Stimulated activated CD4-positive, alpha-beta T cell treated with anti-CD3 and anti-CD28 coated beads, Interleukin-12 subunit alpha, Interleukin-12 subunit beta, amount 100 ng/mL, for 4 hours (primary cell): ENCODE data around the gene METAP2.

Experiments
- DNase-seq: peaks from one replicate; pipeline ENCODE4 v3.0.0-alpha.2; 2020

METAP2 gene

GRCh38 chr12:95516757-95517156 lies 42.8 kb downstream of the METAP2 start:
- no peak for DNase-seq

GRCh38 chr12:95517246-95517645 lies 43.3 kb downstream of the METAP2 start:
- no peak for DNase-seq

- DNase-seq: no peak
Observed at GRCh38 chr12:95518944-95519343, 45.0 kb downstream of the METAP2 start.

- DNase-seq: no peak
Observed at GRCh38 chr12:95520816-95521215, 46.9 kb downstream of the METAP2 start.

GRCh38 chr12:95522692-95523091 lies 48.7 kb downstream of the METAP2 start:
- no peak for DNase-seq

- no peak for DNase-seq
Observed at GRCh38 chr12:95528431-95528830, 54.5 kb downstream of the METAP2 start.

GRCh38 chr12:95529693-95530225 lies 55.8 kb downstream of the METAP2 start:
- DNase-seq: no peak

- DNase-seq: no peak
Observed at GRCh38 chr12:95532851-95533250, 58.9 kb downstream of the METAP2 start.

GRCh38 chr12:95533985-95534384 lies 60.0 kb downstream of the METAP2 start:
- DNase-seq: no peak

- DNase-seq: no peak
Observed at GRCh38 chr12:95538006-95538405, 64.1 kb downstream of the METAP2 start.

GRCh38 chr12:95538656-95539055 lies 64.7 kb downstream of the METAP2 start:
- DNase-seq: no peak

- DNase-seq: no peak
Observed at GRCh38 chr12:95541436-95541835, 67.5 kb downstream of the METAP2 start.

GRCh38 chr12:95543305-95543704 lies 69.4 kb downstream of the METAP2 start:
- no peak for DNase-seq

GRCh38 chr12:95544756-95545155 lies 70.8 kb downstream of the METAP2 start:
- DNase-seq: no peak

- DNase-seq: no peak
Observed at GRCh38 chr12:95545303-95545702, 71.4 kb downstream of the METAP2 start.

- DNase-seq: no peak
Observed at GRCh38 chr12:95545731-95546490, 72.0 kb downstream of the METAP2 start.

GRCh38 chr12:95546491-95546813 lies 72.5 kb downstream of the METAP2 start:
- no peak for DNase-seq

- no peak for DNase-seq
Observed at GRCh38 chr12:95547522-95548055, 73.6 kb downstream of the METAP2 start.

- DNase-seq: peak; percentile 28
Observed at GRCh38 chr12:95548056-95548538, 74.1 kb downstream of the METAP2 start.

GRCh38 chr12:95548539-95549391 lies 74.8 kb downstream of the METAP2 start:
- peak; percentile 72 for DNase-seq

- no peak for DNase-seq
Observed at GRCh38 chr12:95549392-95550084, 75.6 kb downstream of the METAP2 start.

GRCh38 chr12:95551305-95551704 lies 77.4 kb downstream of the METAP2 start, which contains the start of gene USP44:
Gene USP44 (minus strand): TSS chr12:95551476. CDS start chr12:95534256, 17,220 bp downstream.
- peak; percentile 10 for DNase-seq
